Mucosa of rectum (tissue), 2 donors: ENCODE measurements around the gene POLK.
"Not testable (repeated sequence)": the region's sequence is repeated elsewhere in the genome, so short reads cannot be mapped to it uniquely, and the experiment has no call there.

Experiments used
- H3K27ac ChIP-seq, 2 donors: one replicate each; pipeline ENCODE4 v1.7.0; 2013; ENCODE audit warnings: inconsistent platforms in 2 of 2, low read depth in 2 of 2, low read length in 2 of 2
- H3K27me3 ChIP-seq, 2 donors: one replicate each; pipeline ENCODE4 v1.7.0; 2013; ENCODE audit warnings: low read length in 2 of 2; ENCODE audit not compliant: control insufficient read depth in 2 of 2, insufficient read depth in 2 of 2
- H3K36me3 ChIP-seq, 2 donors: one replicate each; pipeline ENCODE4 v1.7.0; 2013; ENCODE audit warnings: low read length in 2 of 2; ENCODE audit not compliant: control insufficient read depth in 2 of 2, insufficient read depth in 2 of 2
- H3K4me1 ChIP-seq, 2 donors: one replicate each; pipeline ENCODE4 v1.7.0; 2013; ENCODE audit warnings: low read length in 2 of 2, mild to moderate bottlenecking in 1 of 2; ENCODE audit not compliant: control insufficient read depth in 2 of 2, insufficient read depth in 2 of 2
- H3K4me3 ChIP-seq, 2 donors: one replicate each; pipeline ENCODE4 v1.7.0; 2013; ENCODE audit warnings: low read length in 2 of 2
- H3K9ac ChIP-seq, 2 donors: one replicate each; pipeline ENCODE4 v1.7.0; 2013; ENCODE audit warnings: low read length in 2 of 2, low read depth in 1 of 2, mild to moderate bottlenecking in 1 of 2
- H3K9me3 ChIP-seq, 2 donors: one replicate each; pipeline ENCODE4 v1.7.0; 2013; ENCODE audit warnings: low read length in 2 of 2; ENCODE audit not compliant: control insufficient read depth in 2 of 2
- donor health status: healthy.
- donor health status: Normal muscosa, but diverticular disease.

POLK gene

GRCh38 chr5:75538211-75538610 lies 26.5 kb downstream of the POLK start:
- no peak overlapping the region for H3K9ac ChIP-seq
- no peaks in the 10 kb centered on the region for H3K27me3 ChIP-seq
- H3K4me3 ChIP-seq: no peak overlapping the region
- H3K36me3 ChIP-seq: no peaks in the 10 kb centered on the region
- H3K4me1 ChIP-seq: no peaks in the 10 kb centered on the region
- H3K9me3 ChIP-seq: no peaks in the 10 kb centered on the region
- H3K27ac ChIP-seq: no peak overlapping the region

GRCh38 chr5:75545131-75545530 lies 33.4 kb downstream of the POLK start:
- H3K27ac ChIP-seq: no peak overlapping the region
- H3K4me1 ChIP-seq: no peaks in the 10 kb centered on the region
- no peaks in the 10 kb centered on the region for H3K36me3 ChIP-seq
- H3K27me3 ChIP-seq: no peaks in the 10 kb centered on the region
- no peaks in the 10 kb centered on the region for H3K9me3 ChIP-seq
- H3K9ac ChIP-seq: no peak overlapping the region
- no peak overlapping the region for H3K4me3 ChIP-seq

GRCh38 chr5:75546830-75547229 lies 35.1 kb downstream of the POLK start:
- no peak overlapping the region for H3K9ac ChIP-seq
- no peak overlapping the region for H3K4me3 ChIP-seq
- no peaks in the 10 kb centered on the region for H3K9me3 ChIP-seq
- H3K4me1 ChIP-seq: no peaks in the 10 kb centered on the region
- no peaks in the 10 kb centered on the region for H3K36me3 ChIP-seq
- no peak overlapping the region for H3K27ac ChIP-seq
- H3K27me3 ChIP-seq: no peaks in the 10 kb centered on the region

GRCh38 chr5:75547812-75548211 lies 36.1 kb downstream of the POLK start:
- no peaks in the 10 kb centered on the region for H3K27me3 ChIP-seq
- H3K36me3 ChIP-seq: peaks cover 0 to 4% of the 10 kb centered on the region in 2 donors
- H3K9ac ChIP-seq: no peak overlapping the region
- H3K4me3 ChIP-seq: no peak overlapping the region
- no peak overlapping the region for H3K27ac ChIP-seq
- no peaks in the 10 kb centered on the region for H3K4me1 ChIP-seq
- no peaks in the 10 kb centered on the region for H3K9me3 ChIP-seq

- no peak overlapping the region for H3K27ac ChIP-seq
- H3K4me3 ChIP-seq: no peak overlapping the region
- H3K4me1 ChIP-seq: no peaks in the 10 kb centered on the region
- H3K9ac ChIP-seq: no peak overlapping the region
- peaks cover 4 to 9% of the 10 kb centered on the region in 2 donors for H3K36me3 ChIP-seq
- H3K27me3 ChIP-seq: no peaks in the 10 kb centered on the region
- no peaks in the 10 kb centered on the region for H3K9me3 ChIP-seq
Measured at GRCh38 chr5:75550597-75550996, 38.9 kb downstream of the POLK start.

GRCh38 chr5:75551471-75551870 lies 39.8 kb downstream of the POLK start:
- Histone ChIP-seq H3K27me3 (no peaks in the 10 kb centered on the region), H3K27ac (no peak overlapping the region), H3K9me3 (no peaks in the 10 kb centered on the region), H3K4me1 (no peaks in the 10 kb centered on the region), H3K36me3 (peaks cover 4 to 9% of the 10 kb centered on the region in 2 donors), H3K9ac (no peak overlapping the region), H3K4me3 (no peak overlapping the region)

GRCh38 chr5:75552764-75553163 lies 41.1 kb downstream of the POLK start:
- Histone ChIP-seq H3K36me3 (peaks cover 4 to 9% of the 10 kb centered on the region in 2 donors), H3K4me1 (no peaks in the 10 kb centered on the region), H3K27me3 (no peaks in the 10 kb centered on the region), H3K4me3 (no peak overlapping the region), H3K27ac (no peak overlapping the region), H3K9me3 (no peaks in the 10 kb centered on the region), H3K9ac (no peak overlapping the region)

- Histone ChIP-seq H3K36me3 (peaks cover 4 to 9% of the 10 kb centered on the region in 2 donors), H3K9ac (no peak overlapping the region), H3K27ac (no peak overlapping the region), H3K9me3 (no peaks in the 10 kb centered on the region), H3K4me1 (no peaks in the 10 kb centered on the region), H3K27me3 (no peaks in the 10 kb centered on the region), H3K4me3 (no peak overlapping the region)
Measured at GRCh38 chr5:75553358-75553757, 41.7 kb downstream of the POLK start.

- H3K4me1 ChIP-seq: no peaks in the 10 kb centered on the region
- H3K27ac ChIP-seq: no peak overlapping the region
- H3K27me3 ChIP-seq: no peaks in the 10 kb centered on the region
- H3K36me3 ChIP-seq: peaks cover 4% of the 10 kb centered on the region in 2 donors
- H3K9me3 ChIP-seq: no peaks in the 10 kb centered on the region
- no peak overlapping the region for H3K9ac ChIP-seq
- H3K4me3 ChIP-seq: no peak overlapping the region
Measured at GRCh38 chr5:75558221-75558620, 46.5 kb downstream of the POLK start.

GRCh38 chr5:75558981-75559632 lies 47.4 kb downstream of the POLK start:
- H3K4me3 ChIP-seq: no peak overlapping the region
- no peak overlapping the region for H3K9ac ChIP-seq
- no peaks in the 10 kb centered on the region for H3K9me3 ChIP-seq
- no peaks in the 10 kb centered on the region for H3K27me3 ChIP-seq
- H3K4me1 ChIP-seq: no peaks in the 10 kb centered on the region
- peaks cover 0 to under 1% of the 10 kb centered on the region in 2 donors for H3K36me3 ChIP-seq
- H3K27ac ChIP-seq: no peak overlapping the region

- H3K4me1 ChIP-seq, H3K36me3 ChIP-seq, H3K9ac ChIP-seq, H3K27me3 ChIP-seq, H3K27ac ChIP-seq, H3K4me3 ChIP-seq, H3K9me3 ChIP-seq: not testable (repeated sequence)
Measured at GRCh38 chr5:75560655-75561054, 49.0 kb downstream of the POLK start.
